Neural cell (in vitro differentiated cells): ENCODE data around the gene CXCR5. TPM values are rescaled to one million over a fixed set of nuclear protein-coding genes. Genes with fewer than 3 reads are reported as not detected.

Source experiments
- H2AFZ ChIP-seq: fragments of 200-600, 300-800 bp; sonication (generic), shearing (Covaris generic); 2 replicates; pipeline ENCODE4 v1.6.0; 2014; ENCODE audit warnings: low read depth, mild to moderate bottlenecking, antibody characterized with exemption, low read length, moderate library complexity
- H3F3A ChIP-seq: fragments of 200-600 bp; shearing (Covaris generic); 2 replicates; pipeline ENCODE4 v1.6.1; 2016; ENCODE audit warnings: mild to moderate bottlenecking, moderate library complexity, mixed read lengths, antibody characterized with exemption, low read length; ENCODE audit not compliant: insufficient read depth, poor library complexity, severe bottlenecking
- H3K27ac ChIP-seq: fragments of 200-600, 300-800 bp; sonication (generic), shearing (Covaris generic); 2 replicates; pipeline ENCODE4 v1.5.1; 2014; ENCODE audit warnings: mild to moderate bottlenecking, low read length, moderate library complexity
- H3K27me3 ChIP-seq: fragments of 300-800, 200-600 bp; sonication (generic), shearing (Covaris generic); 2 replicates; pipeline ENCODE4 v1.6.0; 2014; ENCODE audit warnings: mild to moderate bottlenecking, low read depth, low read length, moderate library complexity; ENCODE audit not compliant: insufficient read depth
- H3K36me3 ChIP-seq: fragments of 300-800, 200-600 bp; sonication (generic), shearing (Covaris generic); 2 replicates; pipeline ENCODE4 v1.5.1; 2014; ENCODE audit warnings: mild to moderate bottlenecking, antibody characterized with exemption, low read length, moderate library complexity; ENCODE audit not compliant: insufficient read depth
- H3K4me2 ChIP-seq: fragments of 300-800, 200-600 bp; sonication (generic), shearing (Covaris generic); 2 replicates; pipeline ENCODE4 v1.6.0; 2014; ENCODE audit warnings: mild to moderate bottlenecking, low read length
- H3K4me3 ChIP-seq: fragments of 300-800, 200-600 bp; sonication (generic), shearing (Covaris generic); 2 replicates; pipeline ENCODE4 v1.5.1; 2014; ENCODE audit warnings: mild to moderate bottlenecking, low read length, moderate library complexity
- H3K79me2 ChIP-seq: fragments of 200-600 bp; shearing (Covaris generic); replicated peaks from 2 replicates; pipeline ENCODE4 v1.6.0; 2014; ENCODE audit warnings: mild to moderate bottlenecking, low read length, moderate library complexity; ENCODE audit not compliant: insufficient read depth
- H3K9ac ChIP-seq: fragments of 300-800, 200-600 bp; sonication (generic), shearing (Covaris generic); 2 replicates; pipeline ENCODE4 v1.6.1; 2016; ENCODE audit warnings: mild to moderate bottlenecking, low read length, mixed read lengths
- H3K9me2 ChIP-seq: fragments of 200-600 bp; shearing (Covaris generic); 2 replicates; pipeline ENCODE4 v1.6.1; 2016; ENCODE audit warnings: mild to moderate bottlenecking, low read length, mixed read lengths; ENCODE audit not compliant: insufficient read depth
- H3K9me3 ChIP-seq: fragments of 200-600, 300-800 bp; sonication (generic), shearing (Covaris generic); 2 replicates; pipeline ENCODE4 v1.6.1; 2016; ENCODE audit warnings: mild to moderate bottlenecking, mixed run types, low read length, moderate library complexity, mixed read lengths
- H4K20me1 ChIP-seq: fragments of 200-600 bp; shearing (Covaris generic); 2 replicates; pipeline ENCODE4 v1.6.1; 2016; ENCODE audit warnings: mild to moderate bottlenecking, mixed run types; ENCODE audit not compliant: insufficient read depth
- EP300 ChIP-seq: fragments of 450-650 bp; conservative IDR thresholded peaks from 2 replicates; pipeline ENCODE4 v1.6.1; 2014; ENCODE audit warnings: antibody characterized with exemption, mild to moderate bottlenecking, moderate library complexity; ENCODE audit not compliant: poor library complexity, severe bottlenecking
- EZH2 ChIP-seq: fragments of 200-600, 300-800 bp; shearing (Covaris generic), sonication (generic); IDR thresholded peaks from 2 replicates; pipeline ENCODE4 v1.6.1; 2014; ENCODE audit warnings: antibody characterized with exemption, low read length, borderline replicate concordance, mild to moderate bottlenecking; ENCODE audit not compliant: insufficient read depth, poor library complexity, severe bottlenecking
- MXI1 ChIP-seq: fragments of 450-650 bp; conservative IDR thresholded peaks from 2 replicates; pipeline ENCODE4 v1.6.1; 2014; ENCODE audit warnings: antibody characterized with exemption, mild to moderate bottlenecking; ENCODE audit not compliant: poor library complexity, severe bottlenecking
- POLR2AphosphoS5 ChIP-seq: IDR thresholded peaks from 2 replicates; pipeline ENCODE4 v1.6.1; 2012
- RAD21 ChIP-seq: fragments of 450-650 bp; conservative IDR thresholded peaks from 2 replicates; pipeline ENCODE4 v1.6.1; 2014; ENCODE audit warnings: antibody characterized with exemption, mild to moderate bottlenecking, moderate library complexity
- SMC3 ChIP-seq: fragments of 450-650 bp; conservative IDR thresholded peaks from 2 replicates; pipeline ENCODE4 v1.6.1; 2014; ENCODE audit warnings: antibody characterized with exemption, mild to moderate bottlenecking, moderate library complexity; ENCODE audit not compliant: poor library complexity
- TAF1 ChIP-seq: IDR thresholded peaks from 2 replicates; pipeline ENCODE4 v1.6.1; 2012; ENCODE audit warnings: low read depth
- polyA plus RNA-seq: library from polyadenylated mRNA; depleted of rRNA; stranded (reverse); fragments of >200 nt; gene quantifications from 2 replicates; pipeline ENCODE4 v1.2.3, GENCODE V29; 2014
- TF ChIP-seq, protein P1 (sequence below): fragments of 450-650 bp; IDR thresholded peaks from 2 replicates; pipeline ENCODE4 v1.5.1; 2014; ENCODE audit warnings: antibody characterized with exemption, mild to moderate bottlenecking, moderate library complexity; ENCODE audit not compliant: poor library complexity, severe bottlenecking
- TF ChIP-seq, protein P2 (sequence below): IDR thresholded peaks from 2 replicates; pipeline ENCODE4 v1.6.1; 2012; ENCODE audit warnings: borderline replicate concordance

CXCR5 gene
- polyA plus RNA-seq, 1 donor from 2014 or later, result not detected

DNA sequence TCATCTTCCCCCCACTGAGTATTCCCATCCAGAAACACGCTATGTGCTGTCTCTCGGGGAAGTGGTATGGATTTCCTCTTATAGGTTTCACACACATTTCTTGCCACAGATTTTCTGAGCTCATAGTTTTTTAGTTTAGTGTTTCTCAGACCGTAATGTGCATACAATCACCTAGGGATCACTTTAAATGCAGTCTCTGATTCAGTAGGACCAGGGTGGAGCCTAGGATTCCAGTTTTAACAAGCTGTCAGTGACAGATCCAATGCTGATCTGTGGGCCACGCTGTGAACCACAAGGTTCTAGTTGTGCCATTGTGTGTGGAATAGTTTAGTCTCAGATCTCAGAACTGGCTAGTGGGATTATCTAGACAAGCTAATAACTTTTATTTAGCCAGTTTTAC, 23.7 kb upstream of the CXCR5 start:
- no peaks in the 10 kb centered on the region for H3K79me2 ChIP-seq
- no peaks in the 10 kb centered on the region for H3K9me2 ChIP-seq
- no peak overlapping the region for H2AFZ ChIP-seq
- H3K27ac ChIP-seq, result no peak overlapping the region
- H4K20me1 ChIP-seq, result no peaks in the 10 kb centered on the region
- H3K27me3 ChIP-seq, result no peaks in the 10 kb centered on the region
- H3K4me2 ChIP-seq, result no peak overlapping the region
- H3K36me3 ChIP-seq, result no peaks in the 10 kb centered on the region
- TF ChIP-seq, protein P1, sequence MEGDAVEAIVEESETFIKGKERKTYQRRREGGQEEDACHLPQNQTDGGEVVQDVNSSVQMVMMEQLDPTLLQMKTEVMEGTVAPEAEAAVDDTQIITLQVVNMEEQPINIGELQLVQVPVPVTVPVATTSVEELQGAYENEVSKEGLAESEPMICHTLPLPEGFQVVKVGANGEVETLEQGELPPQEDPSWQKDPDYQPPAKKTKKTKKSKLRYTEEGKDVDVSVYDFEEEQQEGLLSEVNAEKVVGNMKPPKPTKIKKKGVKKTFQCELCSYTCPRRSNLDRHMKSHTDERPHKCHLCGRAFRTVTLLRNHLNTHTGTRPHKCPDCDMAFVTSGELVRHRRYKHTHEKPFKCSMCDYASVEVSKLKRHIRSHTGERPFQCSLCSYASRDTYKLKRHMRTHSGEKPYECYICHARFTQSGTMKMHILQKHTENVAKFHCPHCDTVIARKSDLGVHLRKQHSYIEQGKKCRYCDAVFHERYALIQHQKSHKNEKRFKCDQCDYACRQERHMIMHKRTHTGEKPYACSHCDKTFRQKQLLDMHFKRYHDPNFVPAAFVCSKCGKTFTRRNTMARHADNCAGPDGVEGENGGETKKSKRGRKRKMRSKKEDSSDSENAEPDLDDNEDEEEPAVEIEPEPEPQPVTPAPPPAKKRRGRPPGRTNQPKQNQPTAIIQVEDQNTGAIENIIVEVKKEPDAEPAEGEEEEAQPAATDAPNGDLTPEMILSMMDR, result no peak
- TF ChIP-seq EZH2 (no peak), MXI1 (no peak), TAF1 (no peak), SMC3 (no peak), EP300 (no peak), POLR2AphosphoS5 (no peak), RAD21 (no peak)
- TF ChIP-seq, protein P2, sequence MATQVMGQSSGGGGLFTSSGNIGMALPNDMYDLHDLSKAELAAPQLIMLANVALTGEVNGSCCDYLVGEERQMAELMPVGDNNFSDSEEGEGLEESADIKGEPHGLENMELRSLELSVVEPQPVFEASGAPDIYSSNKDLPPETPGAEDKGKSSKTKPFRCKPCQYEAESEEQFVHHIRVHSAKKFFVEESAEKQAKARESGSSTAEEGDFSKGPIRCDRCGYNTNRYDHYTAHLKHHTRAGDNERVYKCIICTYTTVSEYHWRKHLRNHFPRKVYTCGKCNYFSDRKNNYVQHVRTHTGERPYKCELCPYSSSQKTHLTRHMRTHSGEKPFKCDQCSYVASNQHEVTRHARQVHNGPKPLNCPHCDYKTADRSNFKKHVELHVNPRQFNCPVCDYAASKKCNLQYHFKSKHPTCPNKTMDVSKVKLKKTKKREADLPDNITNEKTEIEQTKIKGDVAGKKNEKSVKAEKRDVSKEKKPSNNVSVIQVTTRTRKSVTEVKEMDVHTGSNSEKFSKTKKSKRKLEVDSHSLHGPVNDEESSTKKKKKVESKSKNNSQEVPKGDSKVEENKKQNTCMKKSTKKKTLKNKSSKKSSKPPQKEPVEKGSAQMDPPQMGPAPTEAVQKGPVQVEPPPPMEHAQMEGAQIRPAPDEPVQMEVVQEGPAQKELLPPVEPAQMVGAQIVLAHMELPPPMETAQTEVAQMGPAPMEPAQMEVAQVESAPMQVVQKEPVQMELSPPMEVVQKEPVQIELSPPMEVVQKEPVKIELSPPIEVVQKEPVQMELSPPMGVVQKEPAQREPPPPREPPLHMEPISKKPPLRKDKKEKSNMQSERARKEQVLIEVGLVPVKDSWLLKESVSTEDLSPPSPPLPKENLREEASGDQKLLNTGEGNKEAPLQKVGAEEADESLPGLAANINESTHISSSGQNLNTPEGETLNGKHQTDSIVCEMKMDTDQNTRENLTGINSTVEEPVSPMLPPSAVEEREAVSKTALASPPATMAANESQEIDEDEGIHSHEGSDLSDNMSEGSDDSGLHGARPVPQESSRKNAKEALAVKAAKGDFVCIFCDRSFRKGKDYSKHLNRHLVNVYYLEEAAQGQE, result no peak
- H3K4me3 ChIP-seq, result no peak overlapping the region
- H3F3A ChIP-seq, result no peaks in the 10 kb centered on the region
- H3K9ac ChIP-seq, result no peak overlapping the region
- H3K9me3 ChIP-seq, result no peaks in the 10 kb centered on the region

- Histone ChIP-seq H3K9me3 (no peaks in the 10 kb centered on the region), H4K20me1 (no peaks in the 10 kb centered on the region)
Measured at GRCh38 chr11:118868659-118869058, 15.0 kb upstream of the CXCR5 start.

More at GRCh38 chr11:118868659-118869058, 15.0 kb upstream of the CXCR5 start:
- Histone ChIP-seq H3K27ac (no peak overlapping the region), H3K9me2 (no peaks in the 10 kb centered on the region), H2AFZ (no peak overlapping the region), H3F3A (no peaks in the 10 kb centered on the region), H3K27me3 (no peaks in the 10 kb centered on the region), H3K4me2 (no peak overlapping the region), H3K4me3 (no peak overlapping the region), H3K36me3 (no peaks in the 10 kb centered on the region), H3K79me2 (no peaks in the 10 kb centered on the region), H3K9ac (no peak overlapping the region)
- no peak for TF ChIP-seq SMC3
- TF ChIP-seq POLR2AphosphoS5, result no peak
- TF ChIP-seq, protein P1, result no peak
- no peak for TF ChIP-seq MXI1
- no peak for TF ChIP-seq EP300
- no peak for TF ChIP-seq TAF1
- TF ChIP-seq, protein P2, result no peak
- TF ChIP-seq RAD21, result no peak
- TF ChIP-seq EZH2, result no peak
